GM20000 (cell line): ENCODE data around the gene POLR3G.

Experiments used
- DNase-seq: peaks from one replicate; pipeline ENCODE4 v3.0.0; 2012; ENCODE audit warnings: low spot score
- CTCF ChIP-seq: IDR thresholded peaks from 2 replicates; pipeline ENCODE4 v1.5.1; 2012; ENCODE audit warnings: mild to moderate bottlenecking, control low read depth; ENCODE audit errors: extremely low read depth, missing control alignments

The POLR3G gene

GRCh38 chr5:90474235-90475107, at the start of gene POLR3G, which contains the start of gene MBLAC2:
Gene POLR3G (plus strand): TSS chr5:90474864. CDS start chr5:90485568, 10,704 bp downstream.
Gene MBLAC2 (minus strand): TSS chr5:90474771. CDS start chr5:90474292, 479 bp downstream.
- no peak for TF ChIP-seq CTCF

GRCh38 chr5:90434116-90434714, 40.4 kb upstream of the POLR3G start:
- TF ChIP-seq CTCF: peak; percentile 30
- peak; percentile 23 for DNase-seq

More at GRCh38 chr5:90474235-90475107, at the start of gene POLR3G, which contains the start of gene MBLAC2:
- peak; percentile 91 for DNase-seq

- DNase-seq: no peak
- TF ChIP-seq CTCF: no peak
Observed at GRCh38 chr5:90437663-90438062, 37.0 kb upstream of the POLR3G start.

GRCh38 chr5:90438100-90438499, 36.6 kb upstream of the POLR3G start:
- no peak for TF ChIP-seq CTCF
- no peak for DNase-seq

GRCh38 chr5:90440644-90441043, 34.0 kb upstream of the POLR3G start:
- no peak for DNase-seq
- no peak for TF ChIP-seq CTCF

GRCh38 chr5:90446961-90447360, 27.7 kb upstream of the POLR3G start:
- no peak for DNase-seq
- TF ChIP-seq CTCF: no peak

GRCh38 chr5:90461288-90461687, 13.4 kb upstream of the POLR3G start:
- DNase-seq: no peak
- no peak for TF ChIP-seq CTCF
